HG03565 (cell line): ENCODE data around the gene FAM111A.
A peak's percentile ranks its signal among the peaks of the same experiment; 100 is the strongest.

Experiments
- ATAC-seq: cut with Tn5 transposase; IDR thresholded peaks from one replicate; pipeline ENCODE4 v1.9.1; 2021; ENCODE audit warnings: mild to moderate bottlenecking, moderate library complexity; ENCODE audit not compliant: unreplicated experiment

Gene FAM111A

GRCh38 chr11:59141673-59142460, 789 bp upstream of the FAM111A start:
- ATAC-seq, result no peak

- no peak for ATAC-seq
Measured at GRCh38 chr11:59144096-59144495, 1.4 kb downstream of the FAM111A start.

- ATAC-seq, result peak; percentile 54
Measured at GRCh38 chr11:59144579-59145345, 2.1 kb downstream of the FAM111A start.

GRCh38 chr11:59145534-59145933, 2.9 kb downstream of the FAM111A start:
- ATAC-seq, result no peak

GRCh38 chr11:59151761-59152160, 9.1 kb downstream of the FAM111A start:
- peak; percentile 66 for ATAC-seq

- peak; percentile 51 for ATAC-seq
Measured at GRCh38 chr11:59152312-59152951, 9.8 kb downstream of the FAM111A start.

- no peak for ATAC-seq
Measured at GRCh38 chr11:59154610-59155009, 12.0 kb downstream of the FAM111A start.

GRCh38 chr11:59157433-59157832, 14.8 kb downstream of the FAM111A start:
- no peak for ATAC-seq

GRCh38 chr11:59158206-59159068, 15.8 kb downstream of the FAM111A start:
- peak; percentile 88 for ATAC-seq

- no peak for ATAC-seq
Measured at GRCh38 chr11:59164028-59164427, 21.4 kb downstream of the FAM111A start.

GRCh38 chr11:59171508-59172322, 29.1 kb downstream of the FAM111A start, which contains the start of gene DTX4:
Gene DTX4 (plus strand): TSS chr11:59172132. CDS start chr11:59172596, 464 bp downstream.
- peak; percentile 58 for ATAC-seq

GRCh38 chr11:59172345-59173079, 29.9 kb downstream of the FAM111A start:
- ATAC-seq, result peak; percentile 24

- ATAC-seq, result no peak
Measured at GRCh38 chr11:59173080-59173963, 30.7 kb downstream of the FAM111A start.

GRCh38 chr11:59173964-59174663, 31.5 kb downstream of the FAM111A start:
- ATAC-seq, result no peak

- no peak for ATAC-seq
Measured at GRCh38 chr11:59174664-59175033, 32.0 kb downstream of the FAM111A start.

- no peak for ATAC-seq
Measured at GRCh38 chr11:59175091-59175501, 32.4 kb downstream of the FAM111A start.

- ATAC-seq, result no peak
Measured at GRCh38 chr11:59176330-59176729, 33.7 kb downstream of the FAM111A start.
